Right lobe of liver (tissue), 6 donors: ENCODE results near the gene TFIP11. TPM values are rescaled to one million over a fixed set of nuclear protein-coding genes. Genes with fewer than 3 reads are reported as not detected.

Source experiments
- ATAC-seq, 4 donors: fragments of 200-7000 bp; cut with Tn5 transposase; one replicate each; pipeline ENCODE4 v1.9.1; 2020; ENCODE audit warnings: mild to moderate bottlenecking in 4 of 4, moderate library complexity in 4 of 4
- DNase-seq, 3 donors: peaks; one replicate each; pipeline ENCODE4 v3.0.0-alpha.2; 2020
- H3K27ac ChIP-seq, 3 donors: fragments of 200-600 bp; one replicate each; pipeline ENCODE4 v1.8.0; 2022
- H3K27me3 ChIP-seq, 2 donors: fragments of 200-600 bp; one replicate each; pipeline ENCODE4 v1.8.0; 2022
- H3K36me3 ChIP-seq, 4 donors: fragments of 200-600 bp; sonication (generic) in 1 of 4; one replicate each; pipeline versions ENCODE4 v1.5.1 to v1.8.0; 2017 to 2022; ENCODE audit warnings: control low read depth in 1 of 4
- H3K4me1 ChIP-seq, 4 donors: fragments of 200-600 bp; sonication (generic) in 1 of 4; one replicate each; pipeline versions ENCODE4 v1.5.1 to v1.8.0; 2017 to 2022; ENCODE audit warnings: control low read depth in 1 of 4
- H3K4me3 ChIP-seq, 3 donors: fragments of 200-600 bp; one replicate each; pipeline ENCODE4 v1.8.0; 2022
- H3K9me3 ChIP-seq, 4 donors: fragments of 200-600 bp; sonication (generic) in 1 of 4; one replicate each; pipeline versions ENCODE4 v1.5.1 to v1.8.0; 2017 to 2022; ENCODE audit warnings: control low read depth in 1 of 4
- POLR2A ChIP-seq: fragments of 450-650 bp; IDR thresholded peaks from one replicate; pipeline ENCODE4 v1.6.1; 2017; ENCODE audit warnings: antibody characterized with exemption, mild to moderate bottlenecking
- WGBS: methylation state at CpG from one replicate; pipeline ENCODE4 v1.1.6; 2018; ENCODE audit warnings: low coverage, low lambda C conversion rate; ENCODE audit not compliant: insufficient coverage; ENCODE audit errors: missing lambda C conversion rate; 5-methylcytosine and 5-hydroxymethylcytosine counted together
- intact Hi-C, 2 donors: fragments of 100-400 bp; cut with DNase I; formaldehyde crosslinking; loops; one replicate each; pipeline versions ENCODE4 v1.11.2 to v1.14.1; 2022
- total RNA-seq, 6 experiments: library from RNA; depleted of rRNA in 2 of 6; stranded (reverse); fragments of >200 nt in 2 of 6; fragmentation: NEBNext Ultra II Directional in 3 of 6; extraction: Animal tissue kit (Norgen Biotek cat#: 25700) in 3 of 6; gene quantifications; one replicate each; pipeline versions ENCODE4 v1.1.0 to v1.2.4, GENCODE V29; 2016 to 2023
- TF ChIP-seq, protein P1 (sequence below), 4 donors: fragments of 200-600 bp in 3 of 4; fragments of 450-650 bp in 1 of 4; IDR thresholded peaks; one replicate each; pipeline versions ENCODE4 v1.5.1 to v1.8.0; 2016 to 2022; ENCODE audit warnings: antibody characterized with exemption in 4 of 4, mild to moderate bottlenecking in 2 of 4
- donor health status: DM: no; HTN: yes; CAD: no.
- donor health status: DM: no; HTN: no; CAD: no.
- donor health status: DM: no; HTN: no; CAD: no.
- donor health status: DM: no; HTN: yes; CAD: no.
- donor health status: DM: no; HTN: yes; CAD: no.

The TFIP11 gene
- total RNA-seq, 6 experiments from 2014 or later = 17.0 to 24.1 (median 21.6) TPM

DNA sequence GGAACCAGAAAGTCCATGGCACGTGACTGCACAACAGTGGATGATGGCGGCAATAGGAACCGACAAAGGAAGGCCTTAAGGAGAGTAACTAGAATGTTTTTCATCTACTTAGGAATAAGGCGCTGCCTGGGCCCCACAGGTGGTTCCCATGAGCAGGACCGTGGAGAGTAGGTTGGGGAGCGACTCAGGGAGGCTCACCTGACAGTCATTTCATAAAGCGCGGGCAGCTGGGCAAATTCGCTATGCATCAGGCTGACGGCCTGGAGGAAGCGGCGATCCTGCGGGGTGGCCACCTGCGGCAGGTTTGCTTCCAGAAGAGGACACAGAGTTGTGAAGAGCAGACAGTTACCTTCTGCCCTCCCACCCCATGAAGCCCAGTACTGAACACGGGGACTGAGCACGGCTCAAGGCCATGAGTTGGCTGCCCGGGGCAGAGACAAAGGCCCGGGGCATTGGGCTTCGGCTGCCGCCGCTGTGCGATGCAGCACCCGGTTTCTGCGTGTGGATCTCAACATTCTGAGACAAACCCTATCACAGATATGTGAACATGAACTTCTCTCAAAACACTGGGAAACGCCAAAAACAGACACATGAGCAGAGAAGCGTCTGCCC lies 54.5 kb downstream of the TFIP11 start:
- intact Hi-C loops = no loop called here
- TF ChIP-seq, protein P1, sequence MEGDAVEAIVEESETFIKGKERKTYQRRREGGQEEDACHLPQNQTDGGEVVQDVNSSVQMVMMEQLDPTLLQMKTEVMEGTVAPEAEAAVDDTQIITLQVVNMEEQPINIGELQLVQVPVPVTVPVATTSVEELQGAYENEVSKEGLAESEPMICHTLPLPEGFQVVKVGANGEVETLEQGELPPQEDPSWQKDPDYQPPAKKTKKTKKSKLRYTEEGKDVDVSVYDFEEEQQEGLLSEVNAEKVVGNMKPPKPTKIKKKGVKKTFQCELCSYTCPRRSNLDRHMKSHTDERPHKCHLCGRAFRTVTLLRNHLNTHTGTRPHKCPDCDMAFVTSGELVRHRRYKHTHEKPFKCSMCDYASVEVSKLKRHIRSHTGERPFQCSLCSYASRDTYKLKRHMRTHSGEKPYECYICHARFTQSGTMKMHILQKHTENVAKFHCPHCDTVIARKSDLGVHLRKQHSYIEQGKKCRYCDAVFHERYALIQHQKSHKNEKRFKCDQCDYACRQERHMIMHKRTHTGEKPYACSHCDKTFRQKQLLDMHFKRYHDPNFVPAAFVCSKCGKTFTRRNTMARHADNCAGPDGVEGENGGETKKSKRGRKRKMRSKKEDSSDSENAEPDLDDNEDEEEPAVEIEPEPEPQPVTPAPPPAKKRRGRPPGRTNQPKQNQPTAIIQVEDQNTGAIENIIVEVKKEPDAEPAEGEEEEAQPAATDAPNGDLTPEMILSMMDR (IDR thresholded peaks at IDR 0.05) = no peak
- no peak for TF ChIP-seq POLR2A
- DNase-seq = no peak
- Histone ChIP-seq H3K9me3 (no peaks in the 10 kb centered on the region), H3K27me3 (no peaks in the 10 kb centered on the region), H3K36me3 (peaks cover 0 to 31% (median 14%) of the 10 kb centered on the region in 4 donors), H3K4me3 (no peak overlapping the region), H3K27ac (no peak overlapping the region), H3K4me1 (no peaks in the 10 kb centered on the region)
- WGBS = 93% methylated on average over 3 of the region's 26 CpGs
- ATAC-seq = no peak

- WGBS = 100% methylated on average over 1 of the region's 5 CpGs
- intact Hi-C loops = no loop called here
- no peak overlapping the region for H3K4me3 ChIP-seq
- ATAC-seq = no peak
- peaks cover 0 to 46% (median 19%) of the 10 kb centered on the region in 4 donors for H3K36me3 ChIP-seq
- no peak for DNase-seq
- H3K27ac ChIP-seq = no peak overlapping the region
- TF ChIP-seq POLR2A = no peak
- TF ChIP-seq, protein P1 (IDR thresholded peaks at IDR 0.05) = no peak
- H3K4me1 ChIP-seq = no peaks in the 10 kb centered on the region
- no peaks in the 10 kb centered on the region for H3K9me3 ChIP-seq
- H3K27me3 ChIP-seq = no peaks in the 10 kb centered on the region
Measured at GRCh38 chr22:26453812-26454500, 58.3 kb downstream of the TFIP11 start.

- H3K4me3 ChIP-seq = no peak overlapping the region
- no peak overlapping the region for H3K27ac ChIP-seq
- H3K9me3 ChIP-seq = no peaks in the 10 kb centered on the region
- ATAC-seq (no peak), DNase-seq (no peak)
- H3K27me3 ChIP-seq = no peaks in the 10 kb centered on the region
- no peak for TF ChIP-seq POLR2A
- TF ChIP-seq, protein P1 (IDR thresholded peaks at IDR 0.05) = no peak
- H3K36me3 ChIP-seq = peaks cover 0 to 44% (median 17%) of the 10 kb centered on the region in 4 donors
- no peaks in the 10 kb centered on the region for H3K4me1 ChIP-seq
- intact Hi-C loops = no loop called here
- 92% methylated on average over 8 of the region's 9 CpGs for WGBS
Measured at GRCh38 chr22:26453216-26453615, 59.1 kb downstream of the TFIP11 start.

GRCh38 chr22:26452236-26453016 lies 59.8 kb downstream of the TFIP11 start:
- Histone ChIP-seq H3K4me1 (no peaks in the 10 kb centered on the region), H3K36me3 (peaks cover 0 to 36% (median 11%) of the 10 kb centered on the region in 4 donors), H3K4me3 (no peak overlapping the region), H3K27ac (no peak overlapping the region), H3K27me3 (no peaks in the 10 kb centered on the region), H3K9me3 (no peaks in the 10 kb centered on the region)
- intact Hi-C loops = no loop called here
- no peak for ATAC-seq
- 95% methylated on average over 16 of the region's 23 CpGs for WGBS
- TF ChIP-seq, protein P1 (IDR thresholded peaks at IDR 0.05) = no peak
- no peak for TF ChIP-seq POLR2A
- DNase-seq = no peak
